Middle frontal gyrus (tissue), 1 donor: Measurements from ENCODE around the gene MYB.

Experiments used
- DNase-seq: peaks from one replicate; pipeline ENCODE4 v3.0.0-alpha.2; 2015; ENCODE audit warnings: low spot score; ENCODE audit errors: extremely low spot score

The MYB gene

GRCh38 chr6:135250234-135250633 is 69.1 kb downstream of the MYB start:
- DNase-seq: no peak

GRCh38 chr6:135250751-135251497 is 69.8 kb downstream of the MYB start:
- DNase-seq: no peak

- DNase-seq: no peak
These were observed 70.7 kb downstream of the MYB start for GRCh38 chr6:135251498-135252441.

- DNase-seq: no peak
These were observed 73.4 kb downstream of the MYB start for GRCh38 chr6:135254471-135254870.

GRCh38 chr6:135256866-135257265 is 75.8 kb downstream of the MYB start:
- no peak for DNase-seq

GRCh38 chr6:135257631-135258405 is 76.7 kb downstream of the MYB start:
- no peak for DNase-seq

GRCh38 chr6:135258970-135259369 is 77.9 kb downstream of the MYB start:
- no peak for DNase-seq

- DNase-seq: no peak
These were observed 79.5 kb downstream of the MYB start for GRCh38 chr6:135260612-135261011.

- no peak for DNase-seq
These were observed 81.0 kb downstream of the MYB start for GRCh38 chr6:135261872-135262725.

- no peak for DNase-seq
These were observed 84.2 kb downstream of the MYB start for GRCh38 chr6:135265278-135265677.

GRCh38 chr6:135266675-135267074 is 85.6 kb downstream of the MYB start:
- no peak for DNase-seq

- no peak for DNase-seq
These were observed 86.0 kb downstream of the MYB start for GRCh38 chr6:135267085-135267484.

- no peak for DNase-seq
These were observed 87.2 kb downstream of the MYB start for GRCh38 chr6:135268263-135268662.

- no peak for DNase-seq
These were observed 87.6 kb downstream of the MYB start for GRCh38 chr6:135268740-135269139.
